ENCODE results near the gene DAB1.
"Not testable (repeated sequence)": the region's sequence is repeated elsewhere in the genome, so short reads cannot be mapped to it uniquely, and the experiment has no call there.

The DAB1 gene

GRCh38 chr1:57222307-57222706 is 201.6 kb downstream of the DAB1 start:
- TF ChIP-seq CTCF (conservative IDR thresholded peaks at IDR 0.05; ENCODE audit: low read length) = no peak
- no peak overlapping the region for H3K4me3 ChIP-seq (ENCODE audit: low read length)
- DNase-seq (ENCODE audit: low read depth) = peak; percentile 9

- not testable (repeated sequence) for H3K4me3 ChIP-seq (ENCODE audit: low read length); DNase-seq (ENCODE audit: low read depth)
Observed at GRCh38 chr1:57220905-57221304, 203.0 kb downstream of the DAB1 start.

- no peak for DNase-seq (ENCODE audit: low read depth)
- TF ChIP-seq CTCF (conservative IDR thresholded peaks at IDR 0.05; ENCODE audit: low read length) = no peak
- no peak overlapping the region for H3K4me3 ChIP-seq (ENCODE audit: low read length)
Observed at GRCh38 chr1:57218487-57219079, 205.3 kb downstream of the DAB1 start.

- DNase-seq (ENCODE audit: low read depth) = no peak
- no peak for TF ChIP-seq CTCF (conservative IDR thresholded peaks at IDR 0.05; ENCODE audit: low read length)
- no peak overlapping the region for H3K4me3 ChIP-seq (ENCODE audit: low read length)
Observed at GRCh38 chr1:57217905-57218304, 206.0 kb downstream of the DAB1 start.

- no peak for TF ChIP-seq CTCF (conservative IDR thresholded peaks at IDR 0.05; ENCODE audit: low read length)
- no peak for DNase-seq (ENCODE audit: low read depth)
- H3K4me3 ChIP-seq (ENCODE audit: low read length) = no peak overlapping the region
Observed at GRCh38 chr1:57214951-57215575, 208.8 kb downstream of the DAB1 start.

GRCh38 chr1:57210881-57211280 is 213.0 kb downstream of the DAB1 start:
- DNase-seq (ENCODE audit: low read depth) = no peak
- no peak overlapping the region for H3K4me3 ChIP-seq (ENCODE audit: low read length)
- no peak for TF ChIP-seq CTCF (conservative IDR thresholded peaks at IDR 0.05; ENCODE audit: low read length)

- no peak for TF ChIP-seq CTCF (conservative IDR thresholded peaks at IDR 0.05; ENCODE audit: low read length)
- no peak overlapping the region for H3K4me3 ChIP-seq (ENCODE audit: low read length)
- no peak for DNase-seq (ENCODE audit: low read depth)
Observed at GRCh38 chr1:57209495-57209894, 214.4 kb downstream of the DAB1 start.

Data from AG10803 (cell line).